HG03521 (cell line): ENCODE results near the gene CABP5.

ENCODE experiments used
- ATAC-seq: cut with Tn5 transposase; IDR thresholded peaks from one replicate; pipeline ENCODE4 v1.9.1; 2021; ENCODE audit warnings: mild to moderate bottlenecking, moderate library complexity; ENCODE audit not compliant: unreplicated experiment

The CABP5 gene

DNA sequence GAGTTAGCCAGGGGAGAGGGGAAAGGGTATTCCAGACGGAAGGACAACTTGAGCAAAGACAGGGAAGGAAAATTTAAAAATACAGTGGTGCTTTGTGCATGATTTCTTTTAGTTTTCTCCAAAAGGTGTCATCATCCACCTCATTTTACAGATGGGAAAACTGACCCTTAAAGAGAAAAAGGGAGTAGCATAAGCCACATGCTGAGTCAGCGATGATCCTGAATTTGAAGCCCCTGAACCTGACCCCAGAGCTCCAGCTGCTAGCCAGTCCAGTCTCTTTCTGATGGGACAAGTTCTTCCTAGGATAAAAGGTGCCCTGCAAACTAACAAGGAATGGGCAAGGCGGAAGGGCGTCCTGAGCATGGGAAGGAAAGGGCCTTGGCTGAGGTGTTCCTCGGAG lies 10.3 kb downstream of the CABP5 start:
- ATAC-seq, result no peak

DNA sequence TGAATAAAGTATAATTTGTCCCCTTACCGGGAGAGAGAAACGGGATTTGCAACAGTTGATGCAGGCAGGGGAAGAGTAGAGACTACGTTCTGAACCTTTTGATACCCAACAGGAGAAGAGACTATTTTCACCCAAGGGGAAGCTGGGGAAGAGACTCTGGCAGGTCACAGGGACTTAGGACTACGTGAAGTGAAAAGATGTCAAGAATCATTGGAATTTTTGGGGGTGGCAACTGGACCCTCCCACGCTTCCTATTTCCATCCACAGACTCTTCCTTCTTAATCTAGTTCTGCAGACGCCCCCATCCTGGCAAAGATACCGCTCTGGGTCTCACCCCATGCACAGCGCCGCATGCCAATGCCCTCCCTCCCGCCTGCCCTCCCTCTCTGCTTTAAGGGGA lies 13.8 kb downstream of the CABP5 start:
- ATAC-seq, result no peak

DNA sequence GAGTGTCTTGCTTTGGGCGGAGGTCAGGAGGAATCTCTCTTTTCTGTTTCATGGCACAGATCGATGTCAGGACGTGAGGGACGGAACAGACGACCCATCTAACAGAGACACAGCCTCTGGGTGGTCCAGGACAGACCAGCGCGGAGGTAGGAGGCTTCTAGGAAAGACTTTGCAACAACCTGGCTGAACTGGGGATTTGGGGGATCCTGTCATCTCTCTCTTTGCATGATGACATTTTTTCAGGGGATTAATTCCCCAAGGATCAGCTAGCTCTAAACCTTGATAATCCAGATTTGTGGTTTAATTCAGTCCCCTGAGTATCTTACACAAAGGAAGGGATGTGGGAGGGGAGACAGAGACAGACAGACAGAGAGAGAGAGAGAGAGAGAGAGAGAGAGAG lies 14.4 kb downstream of the CABP5 start:
- no peak for ATAC-seq

DNA sequence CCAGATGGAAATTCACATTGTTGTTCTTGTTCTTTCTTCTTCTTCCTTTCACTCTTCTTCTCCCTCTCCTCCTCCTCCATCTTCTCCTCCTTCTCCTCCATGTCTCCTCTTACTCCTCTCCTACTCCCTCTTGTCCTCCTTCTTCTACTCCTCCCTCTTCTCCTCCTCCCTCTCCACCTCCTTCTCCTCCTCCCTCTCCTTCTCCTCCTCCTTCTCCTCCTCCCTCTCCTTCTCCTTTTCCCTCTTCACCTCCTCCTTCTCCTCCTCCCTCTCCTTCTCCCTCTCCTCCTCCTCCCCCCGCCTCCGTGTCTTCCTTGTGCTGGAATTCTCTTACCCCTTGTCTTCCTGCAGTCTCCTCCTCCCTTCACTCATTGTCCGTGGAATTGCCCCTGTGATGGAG lies 18.4 kb downstream of the CABP5 start:
- no peak for ATAC-seq

DNA sequence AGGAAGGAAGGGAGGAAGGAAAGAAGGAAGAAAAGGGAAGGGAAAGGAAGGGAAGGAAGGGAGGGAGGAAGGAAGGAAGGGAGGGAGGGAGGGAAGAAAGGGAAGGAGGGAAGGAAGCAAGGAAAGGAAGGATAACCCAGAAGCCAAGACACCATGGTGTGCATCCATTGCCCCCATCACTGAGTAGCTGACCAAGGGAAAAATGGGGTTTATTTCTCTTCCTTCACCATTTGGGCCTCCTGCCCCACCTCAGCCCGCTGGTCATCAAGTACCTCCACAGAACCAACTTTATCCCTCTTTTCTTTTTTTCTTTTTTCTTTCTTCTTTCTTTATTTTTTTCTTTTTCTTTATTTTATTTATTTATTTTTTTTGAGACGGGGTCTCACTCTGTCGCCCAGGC lies 20.4 kb downstream of the CABP5 start:
- no peak for ATAC-seq

DNA sequence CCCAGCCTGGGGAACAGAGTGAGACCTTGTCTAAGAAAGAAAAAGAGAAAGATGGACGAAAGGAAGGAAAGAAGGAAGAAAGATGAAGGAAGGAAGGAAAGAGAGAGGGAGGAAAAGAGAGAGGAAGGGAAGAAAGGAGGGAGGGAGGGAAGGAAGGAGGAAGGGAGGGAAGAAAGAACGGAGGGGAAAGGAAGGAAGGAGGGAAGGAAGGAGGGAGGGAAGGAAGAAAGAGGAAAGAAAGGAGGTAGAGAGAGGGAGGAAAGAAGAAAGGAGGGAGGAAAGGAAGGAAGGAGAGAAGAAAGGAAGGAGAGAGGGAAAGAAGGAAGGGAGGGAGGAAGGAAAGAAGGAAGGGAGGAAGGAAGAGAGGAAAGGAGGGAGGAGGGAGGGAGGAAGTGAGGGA lies 20.9 kb downstream of the CABP5 start:
- ATAC-seq, result no peak

DNA sequence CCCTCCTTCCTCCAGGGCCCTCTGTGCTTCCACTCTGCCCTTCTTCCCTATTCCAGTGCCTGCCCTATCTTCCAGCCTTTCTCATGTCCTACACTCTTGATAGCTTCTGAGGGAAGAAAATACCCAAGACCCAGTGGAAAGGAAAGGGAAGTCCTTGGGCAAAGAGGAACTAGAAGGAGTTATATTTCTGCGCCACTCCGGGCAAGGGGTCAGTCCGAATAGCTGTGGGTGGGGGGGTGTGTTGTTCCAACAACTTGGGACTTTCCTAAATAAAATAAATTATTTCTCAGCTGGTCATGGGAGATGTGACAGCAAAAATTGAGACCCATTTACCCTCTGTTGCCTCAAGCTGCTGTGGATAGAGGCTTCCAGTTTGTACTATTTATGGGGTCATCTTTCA lies 23.2 kb downstream of the CABP5 start:
- ATAC-seq, result no peak

DNA sequence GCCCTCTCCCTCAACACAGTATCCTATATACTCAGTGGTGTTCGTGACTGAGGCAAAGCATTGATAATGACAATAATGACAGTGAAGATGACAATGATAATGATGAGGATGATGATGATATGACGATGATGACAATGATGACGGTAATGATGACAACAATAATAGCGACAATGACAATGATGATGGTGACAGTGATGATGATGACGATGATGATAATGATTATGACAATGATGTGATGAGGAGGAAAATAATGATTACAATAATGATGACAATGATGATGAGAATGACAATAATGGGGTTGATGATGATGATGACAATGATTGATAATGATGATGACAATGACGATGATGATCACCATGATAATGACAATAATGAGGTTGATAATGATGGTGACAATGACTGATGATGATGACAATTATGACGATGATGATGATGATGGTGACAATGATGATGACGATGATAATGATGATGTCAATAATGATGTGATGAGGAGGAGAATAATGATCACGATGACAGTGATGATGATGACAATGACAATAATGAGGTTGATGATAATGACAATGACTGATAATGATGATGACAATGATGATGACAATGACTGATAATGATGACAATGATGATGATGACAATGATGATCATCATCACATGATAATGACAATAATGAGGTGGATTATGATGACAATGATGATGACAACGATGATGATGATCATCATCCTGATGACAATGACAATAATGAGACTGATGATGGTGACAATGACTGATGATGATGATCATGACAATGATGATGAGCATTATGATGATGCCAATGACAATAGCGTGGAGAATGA lies 32.7 kb downstream of the CABP5 start:
- ATAC-seq, result no peak

DNA sequence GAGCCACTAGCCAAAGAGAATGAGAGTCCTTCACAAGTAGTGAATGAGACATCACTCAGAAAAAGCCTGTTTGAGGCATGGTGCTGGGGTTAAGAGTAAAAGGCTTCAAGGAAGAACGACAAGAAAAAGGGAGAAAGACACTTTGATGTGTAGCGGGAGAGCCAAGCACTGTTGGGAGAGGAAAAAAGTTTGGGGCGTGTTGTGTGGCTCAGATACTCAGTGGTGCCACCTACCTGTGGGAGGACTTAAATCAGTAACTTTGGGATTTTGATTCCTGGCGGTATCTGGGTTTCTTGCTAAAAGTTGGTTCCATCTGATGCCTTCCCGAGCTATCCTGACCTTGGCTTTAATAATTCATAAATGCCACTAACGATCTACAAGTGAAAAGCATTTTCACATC lies 37.1 kb downstream of the CABP5 start:
- ATAC-seq, result no peak

DNA sequence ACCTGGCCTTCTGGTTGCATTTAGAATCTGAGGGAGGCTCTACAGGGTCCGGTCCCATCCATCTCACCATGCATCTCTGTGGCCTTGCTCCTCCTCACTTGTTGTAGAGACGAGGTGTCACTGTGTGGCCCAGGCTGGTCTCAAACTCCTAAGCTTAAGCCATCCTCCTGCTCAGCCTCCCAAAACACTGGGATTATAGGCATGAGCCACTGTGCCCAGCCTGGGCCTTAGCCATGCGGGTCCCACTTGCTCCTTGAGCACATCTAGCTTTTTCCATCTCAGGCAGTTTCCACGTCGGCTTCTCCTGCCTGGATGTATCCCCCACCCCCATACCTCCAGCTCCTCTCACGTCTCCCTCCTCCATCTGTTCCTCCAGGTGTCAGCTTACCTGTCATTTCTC lies 39.6 kb downstream of the CABP5 start:
- no peak for ATAC-seq

DNA sequence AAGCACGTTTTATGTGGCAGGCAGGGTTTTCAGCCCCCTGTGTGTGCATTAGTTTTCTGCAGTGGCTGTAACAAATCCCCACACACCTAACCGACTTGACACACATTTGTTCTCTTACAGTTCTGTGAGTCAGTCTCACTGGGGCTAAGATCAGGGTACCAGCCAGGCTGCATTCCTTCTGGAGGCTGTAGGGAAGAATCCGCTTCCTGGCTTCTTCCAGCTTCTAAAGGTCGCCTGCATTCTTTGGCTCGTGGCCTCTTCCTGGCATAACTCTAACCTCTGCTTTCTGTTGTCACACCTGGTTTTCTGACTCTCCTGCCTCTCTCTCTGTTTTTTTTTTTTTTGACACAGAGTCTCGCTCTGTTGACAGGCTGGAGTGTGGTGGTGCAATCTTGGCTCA lies 43.0 kb downstream of the CABP5 start:
- ATAC-seq, result no peak

DNA sequence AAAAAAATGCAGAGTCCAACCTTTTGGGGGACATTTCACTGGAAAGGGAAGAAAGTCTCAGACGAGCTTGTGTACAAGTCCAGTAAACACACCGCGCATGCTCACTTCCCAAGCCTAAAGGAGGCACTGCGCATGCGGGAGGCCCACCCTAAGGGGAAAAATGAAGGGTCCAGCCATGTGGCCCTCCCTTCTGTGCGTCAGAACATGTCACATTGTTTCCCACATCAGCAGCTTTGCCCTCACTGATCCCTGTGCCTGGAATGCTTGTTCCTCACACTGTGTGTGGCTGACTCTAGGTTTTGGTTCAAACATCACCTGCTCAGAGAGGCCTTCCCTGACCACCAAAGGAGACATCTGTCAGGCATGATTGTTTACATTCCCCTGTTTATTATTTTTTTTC lies 45.1 kb downstream of the CABP5 start:
- ATAC-seq, result no peak

DNA sequence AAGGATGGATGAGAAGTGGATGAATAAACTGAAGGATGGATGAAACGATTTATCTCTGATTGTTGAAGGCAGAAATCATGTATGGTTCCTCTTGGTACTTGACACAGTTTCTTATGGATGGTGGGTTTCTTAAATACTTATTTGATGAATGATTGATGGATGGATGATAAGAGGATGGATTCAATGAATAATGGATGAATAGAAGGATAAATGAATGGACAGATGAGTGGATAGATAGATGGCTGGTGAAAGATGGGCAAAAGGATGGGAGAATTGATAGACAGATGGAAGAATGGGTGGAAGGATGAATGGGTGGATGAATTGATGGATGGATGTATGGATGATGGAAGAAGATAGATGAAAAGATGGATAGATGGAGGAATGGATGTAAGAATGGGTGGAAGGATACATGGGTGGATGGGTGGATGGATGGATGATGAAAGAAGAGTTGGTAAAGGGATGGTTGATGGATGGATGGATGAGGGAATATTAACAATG lies 47.6 kb downstream of the CABP5 start:
- no peak for ATAC-seq

DNA sequence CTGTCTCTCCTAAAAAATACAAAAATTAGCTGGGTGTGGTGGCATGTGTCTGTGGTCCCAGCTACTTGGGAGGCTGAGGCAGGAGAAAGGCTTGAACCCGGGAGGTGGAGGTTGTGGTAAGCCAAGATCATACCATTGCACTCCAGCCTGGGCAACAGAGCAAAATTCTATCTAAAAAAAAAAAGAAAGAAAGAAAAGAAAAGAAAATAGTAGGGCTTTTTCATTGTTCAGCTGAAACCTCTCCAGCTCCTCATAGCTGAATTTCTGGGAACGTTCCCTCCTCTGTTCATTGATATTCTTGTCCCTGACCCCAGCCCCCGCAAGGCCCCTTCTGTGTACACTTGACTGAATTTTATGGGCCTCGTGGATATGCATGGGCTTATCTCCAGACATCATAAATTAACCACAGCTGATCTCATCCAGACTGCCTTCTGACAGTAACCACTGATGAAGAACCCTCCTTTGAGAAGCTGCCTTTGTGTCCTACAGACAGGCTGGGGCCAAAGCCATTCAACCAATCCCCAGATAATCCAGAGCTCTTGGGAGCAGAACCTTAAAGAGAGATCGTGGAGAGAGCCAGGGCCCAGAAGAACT lies 49.6 kb downstream of the CABP5 start, which contains the start of gene ELSPBP1:
TSS of gene ELSPBP1 (plus strand) at position 424 of the 594 bp plus-strand sequence. CDS start 14,036 bp downstream, outside the sequence.
- no peak for ATAC-seq

DNA sequence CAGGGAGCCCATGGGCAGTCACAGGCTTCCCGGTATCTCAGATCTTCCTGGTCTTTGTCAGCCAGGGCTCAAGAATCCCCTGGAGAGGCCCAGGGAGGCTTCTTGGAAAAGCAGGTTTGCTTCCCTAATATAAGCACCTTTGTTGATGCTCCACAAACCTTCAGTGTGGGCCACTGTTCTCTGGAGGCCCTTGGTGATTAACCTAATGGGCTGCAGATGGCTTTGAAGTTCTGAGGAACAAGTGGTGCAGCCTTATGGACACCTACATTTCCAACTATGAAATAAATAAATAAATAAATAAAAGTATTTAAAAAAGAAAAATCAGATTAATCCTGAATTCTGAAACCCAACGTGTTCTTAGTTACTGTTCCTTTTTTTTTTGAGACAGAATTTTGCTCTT lies 51.8 kb downstream of the CABP5 start, which contains the start of gene BSPH1:
TSS of gene BSPH1 (minus strand) at position 101 of the 400 bp plus-strand sequence. CDS start at position 12, 89 bp downstream.
- ATAC-seq, result no peak

DNA sequence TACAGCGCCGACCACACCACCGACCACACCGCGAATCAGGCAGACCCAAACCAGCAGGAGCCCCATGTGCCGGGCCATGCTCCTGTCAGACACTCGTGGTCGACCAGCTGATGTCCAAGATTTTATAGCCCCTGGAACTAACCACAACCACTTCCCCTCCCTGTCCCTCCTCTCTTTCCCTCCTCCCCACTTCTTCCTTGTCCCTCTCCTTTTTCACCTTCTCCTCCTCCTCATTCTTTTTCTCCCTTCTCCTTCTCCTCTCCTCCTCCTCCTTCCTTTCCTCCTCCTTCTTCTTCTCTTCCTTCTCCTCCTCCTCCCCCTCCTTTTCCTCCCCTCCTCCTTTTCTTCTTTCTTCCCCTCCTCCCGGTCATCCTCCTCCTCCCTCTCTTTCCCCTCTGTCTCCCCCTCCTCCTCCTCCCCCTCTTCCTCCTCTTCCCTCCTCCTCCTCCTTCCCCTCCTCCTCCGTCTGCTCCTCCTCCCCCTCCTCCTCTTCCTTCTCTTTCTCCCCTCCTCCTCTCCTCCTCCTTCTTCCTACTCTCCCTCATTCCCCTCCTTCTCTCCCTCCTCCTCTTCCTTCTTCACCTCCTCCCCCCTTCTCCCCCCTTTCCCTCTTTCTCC lies 52.6 kb downstream of the CABP5 start:
- no peak for ATAC-seq
